Transverse colon (tissue), 4 donors: ENCODE measurements around the gene HELZ2. TPM values are rescaled to one million over a fixed set of nuclear protein-coding genes. Genes with fewer than 3 reads are reported as not detected.

Experiments used
- DNase-seq: peaks from one replicate; pipeline ENCODE4 v3.0.0-alpha.2; 2019
- H3K27ac ChIP-seq, 4 donors: fragments of 200-600 bp; sonication (generic); 2 replicates each; pipeline ENCODE4 v1.5.1; 2016 to 2018; ENCODE audit warnings: inconsistent platforms in 4 of 4
- H3K27me3 ChIP-seq: fragments of 200-600 bp; sonication (generic); 2 replicates; pipeline ENCODE4 v1.5.1; 2017; ENCODE audit warnings: inconsistent platforms
- H3K36me3 ChIP-seq, 4 donors: fragments of 200-600 bp; sonication (generic); 2 replicates each; pipeline ENCODE4 v1.5.1; 2017 to 2019; ENCODE audit warnings: inconsistent platforms in 4 of 4
- H3K4me1 ChIP-seq, 4 donors: fragments of 200-600 bp; sonication (generic); 2 replicates each; pipeline ENCODE4 v1.5.1; 2017 to 2020; ENCODE audit warnings: inconsistent platforms in 4 of 4
- H3K4me3 ChIP-seq, 4 donors: fragments of 200-600 bp; sonication (generic); 1 replicate in 1 of 4; 2 replicates in 3 of 4; pipeline versions ENCODE4 v1.5.1 to v1.6.1; 2017 to 2019; ENCODE audit warnings: inconsistent platforms in 4 of 4
- H3K9me3 ChIP-seq, 2 donors: fragments of 200-600 bp; sonication (generic); 2 replicates each; pipeline ENCODE4 v1.5.1; 2017 to 2019; ENCODE audit warnings: inconsistent platforms in 2 of 2
- CTCF ChIP-seq, 5 experiments: fragments of 200-600 bp in 3 of 5; fragments of 450-650 bp in 2 of 5; sonication (generic) in 3 of 5; IDR thresholded peaks; 1 replicate in 2 of 5; 2 replicates in 3 of 5; pipeline ENCODE4 v1.5.1; 2016 to 2017; ENCODE audit warnings: antibody characterized with exemption in 5 of 5, inconsistent platforms in 3 of 5, mild to moderate bottlenecking in 2 of 5, moderate library complexity in 1 of 5
- EP300 ChIP-seq: sonication (generic); formaldehyde crosslinking; IDR thresholded peaks from one replicate; pipeline ENCODE4 v1.6.1; 2017; ENCODE audit warnings: antibody characterized with exemption, low read depth
- POLR2A ChIP-seq: fragments of 450-650 bp; IDR thresholded peaks from one replicate; pipeline ENCODE4 v1.6.1; 2016; ENCODE audit warnings: antibody characterized with exemption, mild to moderate bottlenecking, moderate library complexity
- POLR2AphosphoS5 ChIP-seq, 3 donors: sonication (generic); formaldehyde crosslinking; IDR thresholded peaks; one replicate each; pipeline ENCODE4 v1.6.1; 2016; ENCODE audit warnings: antibody characterized with exemption in 3 of 3
- WGBS, 2 donors: methylation state at CpG; one replicate each; pipeline ENCODE4 v1.1.5; 2018; ENCODE audit warnings: low coverage in 1 of 2; 5-methylcytosine and 5-hydroxymethylcytosine counted together
- in situ Hi-C, 4 donors: fragments of 200-750 bp; cut with MboI; loops; one replicate each; pipeline versions ENCODE4 v1.15.0 to v1.15.1; 2017; ENCODE audit warnings: low sequenced_read_pairs in 3 of 4, low pct_ligation_motif_present in 1 of 4, low pct_unique_long_range_greater_than_20kb in 1 of 4
- intact Hi-C: fragments of 100-400 bp; cut with DNase I; formaldehyde crosslinking; loops from one replicate; pipeline ENCODE4 v1.15.1; 2023; ENCODE audit warnings: low total_unique reads
- total RNA-seq, 4 donors: library from RNA; depleted of rRNA; stranded (reverse); fragments of >200 nt; gene quantifications; one replicate each; pipeline ENCODE4 v1.1.0, GENCODE V29; 2016

The HELZ2 gene
- total RNA-seq, 4 donors from 2014 or later = 32.9 to 49.4 (median 38.8) TPM

- in situ Hi-C loops (no loop called here), intact Hi-C loops (no loop called here)
- TF ChIP-seq CTCF (IDR thresholded peaks at IDR 0.05) (no peak), POLR2A (no peak), POLR2AphosphoS5 (IDR thresholded peaks at IDR 0.05) (no peak), EP300 (no peak)
- Histone ChIP-seq H3K9me3 (no peaks in the 10 kb centered on the region), H3K36me3 (no peaks in the 10 kb centered on the region), H3K4me1 (peaks cover 6 to 18% (median 16%) of the 10 kb centered on the region in 4 donors), H3K27ac (no peak overlapping the region), H3K4me3 (no peak overlapping the region), H3K27me3 (peaks cover 24% of the 10 kb centered on the region)
- DNase-seq = peak; percentile 64
- 65 to 79% methylated on average over 6 to 19 of the region's 19 CpGs for WGBS, 2 donors
These were observed 3.4 kb upstream of the HELZ2 start for GRCh38 chr20:63577317-63577894.

GRCh38 chr20:63576311-63576710, 2.3 kb upstream of the HELZ2 start:
- Histone ChIP-seq H3K4me3 (no peak overlapping the region), H3K27ac (no peak overlapping the region), H3K4me1 (peaks cover 6 to 18% (median 16%) of the 10 kb centered on the region in 4 donors), H3K9me3 (no peaks in the 10 kb centered on the region), H3K36me3 (no peaks in the 10 kb centered on the region), H3K27me3 (peaks cover 24% of the 10 kb centered on the region)
- intact Hi-C loops = no loop called here
- WGBS, 2 donors = 79 to 81% methylated on average over 7 of the region's 7 CpGs
- in situ Hi-C loops = no loop called here
- no peak for DNase-seq
- no peak for TF ChIP-seq CTCF (IDR thresholded peaks at IDR 0.05)
- no peak for TF ChIP-seq EP300
- TF ChIP-seq POLR2AphosphoS5 (IDR thresholded peaks at IDR 0.05) = no peak
- no peak for TF ChIP-seq POLR2A

- in situ Hi-C loops (no loop called here), intact Hi-C loops (no loop called here)
- DNase-seq = no peak
- 66 to 90% methylated on average over 2 to 28 of the region's 28 CpGs for WGBS, 2 donors
- Histone ChIP-seq H3K9me3 (no peaks in the 10 kb centered on the region), H3K36me3 (no peaks in the 10 kb centered on the region), H3K27me3 (peaks cover 24% of the 10 kb centered on the region), H3K4me1 (peaks cover 6 to 18% (median 16%) of the 10 kb centered on the region in 4 donors), H3K4me3 (peak overlapping the region in 1 of 4 donors; percentile 98), H3K27ac (peak overlapping the region; percentile 81 to 92 (median 89))
- no peak for TF ChIP-seq POLR2A
These were observed 1.0 kb upstream of the HELZ2 start for GRCh38 chr20:63574829-63575743.

GRCh38 chr20:63573647-63574131, 350 bp downstream of the HELZ2 start:
- 0% methylated on average over 10 of the region's 24 CpGs; no CpG with 5 or more reads in 1 of the 2 donors for WGBS, 2 donors
- Histone ChIP-seq H3K36me3 (no peaks in the 10 kb centered on the region), H3K27ac (peak overlapping the region; percentile 81 to 92 (median 89)), H3K4me3 (peak overlapping the region; percentile 85 to 98 (median 94)), H3K27me3 (peaks cover 14% of the 10 kb centered on the region), H3K9me3 (no peaks in the 10 kb centered on the region), H3K4me1 (peaks cover 6 to 20% (median 16%) of the 10 kb centered on the region in 4 donors)
- in situ Hi-C loops (no loop called here), intact Hi-C loops (no loop called here)
- TF ChIP-seq EP300 (no peak), CTCF (IDR thresholded peaks at IDR 0.05) (no peak), POLR2A (no peak), POLR2AphosphoS5 (IDR thresholded peaks at IDR 0.05) (no peak)
- no peak for DNase-seq
